Fibroblast of peridontal ligament (primary cell): ENCODE data around the gene DAB2IP.
"Not testable (repeated sequence)": the region's sequence is repeated elsewhere in the genome, so short reads cannot be mapped to it uniquely, and the experiment has no call there.

Experiments
- DNase-seq: peaks from one replicate; pipeline ENCODE4 v3.0.0-alpha.2; 2010; ENCODE audit errors: extremely low read depth

Gene DAB2IP

GRCh38 chr9:121794334-121794733 is 142.9 kb downstream of the DAB2IP start:
- not testable (repeated sequence) for DNase-seq

GRCh38 chr9:121797081-121797480 is 145.6 kb downstream of the DAB2IP start:
- DNase-seq = no peak

GRCh38 chr9:121798941-121799340 is 147.5 kb downstream of the DAB2IP start:
- DNase-seq = no peak

DNA sequence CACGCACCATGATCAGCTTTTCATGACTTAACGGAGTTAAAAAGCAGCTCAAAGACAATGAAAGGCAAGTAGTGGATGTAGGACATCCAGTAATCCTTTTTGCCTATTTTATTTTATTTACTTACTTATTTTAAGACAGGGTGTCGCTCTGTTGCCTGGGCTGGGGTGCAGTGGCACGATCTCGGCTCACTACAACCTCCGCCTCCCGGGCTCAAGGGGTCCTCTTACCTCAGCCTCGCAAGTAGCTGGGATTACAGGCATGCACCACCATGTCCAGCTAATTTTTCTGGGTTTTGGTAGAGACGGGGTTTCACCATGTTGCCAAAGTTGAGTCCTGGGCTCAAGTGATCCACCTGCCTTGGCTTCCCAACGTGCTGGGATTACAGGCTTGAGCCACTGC is 148.9 kb downstream of the DAB2IP start:
- DNase-seq = no peak

DNA sequence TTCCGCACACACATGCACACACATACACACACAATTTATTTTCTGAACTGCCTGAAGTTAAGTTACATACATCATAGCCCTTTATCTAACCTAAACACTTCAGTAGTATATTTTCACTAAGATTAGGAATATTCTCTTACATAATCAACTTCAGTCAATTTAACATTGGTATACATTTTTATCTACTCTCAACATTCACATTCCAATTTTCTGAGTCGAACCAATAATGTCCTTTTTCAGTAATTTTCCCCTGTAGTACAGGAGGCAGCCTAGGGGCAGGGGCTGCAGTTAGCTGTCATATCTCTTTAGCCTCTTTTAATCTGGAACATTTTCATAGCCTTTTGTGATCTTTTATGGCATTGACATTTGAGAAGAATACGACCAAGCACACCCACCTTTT is 150.1 kb downstream of the DAB2IP start:
- DNase-seq = no peak

DNA sequence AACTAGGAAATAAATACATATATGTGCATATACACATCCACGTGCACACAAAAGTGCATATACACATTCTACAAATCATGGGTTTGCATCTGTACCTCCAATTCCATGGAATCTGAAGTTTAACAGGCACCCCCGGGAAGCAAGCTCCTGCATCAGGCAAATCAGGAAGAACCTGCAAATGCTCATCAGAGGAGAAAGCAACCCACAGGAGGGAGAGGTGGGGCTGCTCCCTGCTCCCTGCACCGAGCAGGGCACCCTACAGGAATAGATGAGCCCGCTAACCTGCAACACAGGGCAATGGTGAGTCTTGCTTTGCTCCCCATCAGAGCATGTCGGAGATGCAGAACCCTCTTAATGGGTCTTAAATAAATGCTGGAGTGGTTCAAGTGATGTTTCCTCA is 151.3 kb downstream of the DAB2IP start:
- DNase-seq = no peak

DNA sequence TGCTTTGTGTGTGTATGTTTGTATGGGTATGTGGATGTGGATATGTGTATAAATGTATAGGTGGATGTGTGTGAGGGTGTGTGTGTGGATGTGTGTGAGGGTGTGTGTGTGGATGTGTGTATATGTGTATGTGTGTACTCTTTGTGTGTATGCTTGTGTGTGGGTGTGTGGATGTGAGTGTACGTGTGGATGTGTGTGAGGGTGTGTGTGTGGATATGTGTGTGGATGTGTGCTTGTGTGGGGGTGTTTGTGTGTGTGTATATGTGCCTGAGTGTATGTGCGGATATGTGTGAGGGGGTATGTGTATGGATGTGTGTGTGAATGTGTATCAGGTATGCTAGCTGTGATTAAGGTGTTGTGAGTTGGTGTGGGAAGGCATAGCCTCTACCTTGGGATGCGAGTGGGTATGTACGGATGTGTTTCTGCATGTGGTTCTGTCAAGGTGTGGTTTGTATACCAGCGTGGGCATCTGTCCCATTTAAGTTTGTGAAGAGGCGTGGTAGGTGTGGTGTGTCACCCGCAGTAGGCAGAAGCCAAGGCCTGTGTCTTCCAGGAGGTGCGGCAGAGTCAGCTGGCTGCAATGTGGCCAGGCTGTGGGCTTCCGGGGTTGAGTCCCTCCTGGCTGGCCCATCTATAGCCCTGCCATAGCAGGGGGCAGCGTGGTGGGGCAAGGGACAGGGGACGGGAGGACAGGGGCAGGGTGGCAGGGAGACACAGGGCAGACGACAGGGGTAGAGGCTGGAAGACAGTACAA is 155.8 kb downstream of the DAB2IP start:
- no peak for DNase-seq

DNA sequence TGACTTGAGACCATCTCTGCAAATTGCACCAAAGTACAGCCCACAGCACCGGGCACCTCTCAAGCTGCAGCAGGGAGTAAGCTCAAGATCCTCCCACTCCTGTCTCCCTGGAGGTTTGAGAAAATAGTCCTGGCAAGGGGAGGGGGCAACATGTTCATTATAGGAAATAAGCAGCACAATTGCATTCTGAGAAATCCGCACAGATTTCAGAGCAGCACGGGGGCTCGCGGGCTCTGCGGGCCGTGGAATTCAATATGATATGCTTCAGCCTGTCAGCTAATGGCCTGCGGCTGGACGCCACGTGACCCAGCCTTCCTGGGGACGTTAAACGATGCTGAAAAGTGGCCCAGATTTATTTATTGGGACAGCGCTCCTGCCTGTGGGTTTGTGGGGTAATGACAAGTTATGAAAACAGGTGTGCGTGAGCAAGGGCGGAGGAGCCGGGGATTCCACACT is 156.4 kb downstream of the DAB2IP start:
- DNase-seq = no peak

DNA sequence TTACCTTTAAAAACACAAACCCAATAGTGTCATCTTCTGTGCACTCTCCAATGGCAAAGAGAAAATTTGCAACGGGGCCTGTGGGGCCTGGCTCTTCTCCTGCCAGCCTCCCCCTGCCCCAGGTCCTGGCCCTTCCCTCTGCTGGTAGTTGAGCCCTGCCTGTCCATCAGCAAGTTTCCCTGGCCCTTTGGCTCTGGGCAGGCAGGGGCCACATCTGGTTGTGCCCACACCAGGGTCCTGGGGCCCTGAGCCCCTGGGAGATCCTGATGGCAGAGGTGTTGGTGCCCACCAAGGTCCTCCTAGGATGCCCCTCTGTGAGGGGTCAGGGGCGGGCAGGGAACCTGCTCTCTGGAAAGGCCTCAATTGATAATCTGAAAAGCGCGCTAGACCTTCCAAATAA is 157.3 kb downstream of the DAB2IP start:
- no peak for DNase-seq

DNA sequence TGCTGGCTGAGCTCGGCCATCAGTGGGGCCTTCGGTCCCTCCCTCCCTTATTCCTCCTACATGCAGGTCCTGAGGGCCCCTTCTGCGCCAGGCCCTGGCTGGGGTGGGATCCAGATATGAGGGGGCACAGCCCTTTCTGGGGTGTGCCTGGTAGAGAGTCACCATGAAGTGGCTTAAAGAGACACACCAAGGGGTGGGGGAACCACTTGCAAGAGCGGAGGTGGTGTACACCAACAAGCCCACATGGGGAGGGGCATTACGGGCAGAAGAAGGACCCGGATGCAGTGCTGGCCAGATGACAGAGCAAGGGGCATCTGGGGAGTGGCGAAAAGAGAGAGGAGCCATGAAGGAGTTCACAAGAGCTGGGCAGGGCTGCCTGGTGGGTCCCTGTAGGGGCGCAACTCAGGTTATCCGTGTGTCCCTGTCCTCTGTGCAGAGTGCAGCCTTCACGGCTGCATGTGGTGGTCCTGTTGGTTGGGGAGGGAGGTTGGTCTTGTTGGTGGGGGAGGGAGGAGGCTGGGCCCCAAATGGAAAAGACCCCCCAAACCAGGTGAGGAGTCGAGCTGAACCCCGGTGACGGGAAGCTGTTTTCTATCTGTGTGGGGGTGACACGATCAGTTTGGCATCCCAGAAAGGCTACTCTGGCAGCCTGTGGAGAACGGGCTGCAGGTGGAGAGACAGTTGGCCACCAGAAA is 158.1 kb downstream of the DAB2IP start:
- no peak for DNase-seq

- no peak for DNase-seq
These were observed 159.1 kb downstream of the DAB2IP start for GRCh38 chr9:121810489-121810888.

GRCh38 chr9:121811140-121811539 is 159.7 kb downstream of the DAB2IP start:
- no peak for DNase-seq

DNA sequence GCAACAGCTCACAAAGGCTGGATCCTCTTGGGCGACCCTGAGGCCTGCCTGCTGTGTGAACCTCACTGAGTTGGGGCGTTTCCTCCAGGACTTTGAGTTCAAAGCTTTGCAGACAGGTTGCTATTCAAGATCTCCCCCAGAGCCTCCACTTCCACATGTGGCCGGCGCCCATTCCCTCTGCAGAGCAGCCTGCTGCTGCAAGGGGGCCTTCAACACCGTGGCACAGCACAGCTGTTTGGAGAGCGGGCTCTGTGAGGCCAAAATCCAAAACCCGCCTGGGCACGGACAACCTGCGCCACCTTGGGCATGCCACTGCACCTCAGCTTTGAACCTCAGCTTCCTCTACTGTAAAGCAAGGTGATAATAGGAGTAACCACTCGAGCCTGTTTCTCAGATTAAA is 160.3 kb downstream of the DAB2IP start:
- DNase-seq = no peak

GRCh38 chr9:121812159-121812735 is 160.8 kb downstream of the DAB2IP start:
- no peak for DNase-seq

DNA sequence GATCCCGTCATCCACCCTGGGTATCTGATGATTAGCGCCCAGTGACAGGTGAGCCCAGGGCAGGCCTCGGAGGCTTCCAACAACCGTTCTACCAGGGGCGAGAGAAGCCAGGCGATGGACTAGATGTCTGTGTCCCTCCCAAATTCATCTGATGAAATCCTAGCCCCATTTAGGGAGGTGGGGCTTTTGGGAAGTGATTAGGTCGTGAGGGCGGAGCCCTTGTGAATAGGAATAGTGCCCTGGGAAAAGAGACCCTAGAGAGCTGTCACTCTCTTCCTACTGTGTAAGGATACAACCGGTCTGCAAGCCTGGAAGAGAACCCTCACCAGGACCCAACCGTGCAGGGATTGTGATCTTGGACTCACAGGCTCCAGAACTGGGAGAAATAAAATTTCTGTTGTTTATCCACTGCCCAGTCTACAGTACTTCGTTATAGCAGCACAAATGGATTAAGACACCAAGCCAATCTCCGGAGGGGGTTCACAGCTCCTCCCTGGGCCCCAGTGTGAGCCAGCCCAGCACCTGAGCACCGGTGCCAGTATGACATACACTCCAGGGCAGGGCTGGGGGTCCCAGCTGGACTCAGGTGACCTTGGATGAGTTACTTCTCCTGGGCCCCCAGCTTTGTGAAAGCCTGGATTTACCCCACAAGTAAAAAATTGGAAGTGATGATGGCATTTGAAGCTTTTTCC is 162.2 kb downstream of the DAB2IP start:
- no peak for DNase-seq

GRCh38 chr9:121814594-121814993 is 163.2 kb downstream of the DAB2IP start:
- DNase-seq = no peak

GRCh38 chr9:121815084-121815483 is 163.7 kb downstream of the DAB2IP start:
- DNase-seq = no peak

- DNase-seq = no peak
These were observed 164.4 kb downstream of the DAB2IP start for GRCh38 chr9:121815546-121816448.

DNA sequence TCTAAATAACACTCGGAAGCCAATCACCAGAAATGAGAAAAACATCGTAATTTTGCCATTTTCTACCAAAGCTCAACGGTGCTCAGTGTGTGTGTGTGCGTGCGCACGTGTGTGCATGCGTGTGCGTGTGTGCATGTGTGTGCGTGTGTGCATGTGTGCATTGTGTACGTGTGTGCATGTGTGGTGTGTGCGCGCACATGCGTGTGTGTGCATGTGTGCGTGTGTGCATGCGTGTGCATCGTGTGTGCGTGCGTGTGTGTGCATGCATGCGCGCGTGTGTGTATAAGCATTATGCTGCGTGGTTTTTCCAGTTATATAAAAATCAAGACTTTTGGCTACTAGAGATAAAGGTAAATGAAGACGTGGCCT is 165.0 kb downstream of the DAB2IP start:
- DNase-seq = no peak

GRCh38 chr9:121816845-121817450 is 165.5 kb downstream of the DAB2IP start:
- no peak for DNase-seq

- no peak for DNase-seq
These were observed 166.0 kb downstream of the DAB2IP start for GRCh38 chr9:121817476-121817875.
